IPS-11a (cell line): Measurements from ENCODE around the gene SMC6.

Experiments
- H3K4me3 ChIP-seq: one replicate; pipeline ENCODE4 v1.5.1; 2013; ENCODE audit warnings: low read depth, low read length, control low read depth

Gene SMC6

GRCh38 chr2:17717666-17718065 is 35.9 kb downstream of the SMC6 start:
- H3K4me3 ChIP-seq: no peak overlapping the region

DNA sequence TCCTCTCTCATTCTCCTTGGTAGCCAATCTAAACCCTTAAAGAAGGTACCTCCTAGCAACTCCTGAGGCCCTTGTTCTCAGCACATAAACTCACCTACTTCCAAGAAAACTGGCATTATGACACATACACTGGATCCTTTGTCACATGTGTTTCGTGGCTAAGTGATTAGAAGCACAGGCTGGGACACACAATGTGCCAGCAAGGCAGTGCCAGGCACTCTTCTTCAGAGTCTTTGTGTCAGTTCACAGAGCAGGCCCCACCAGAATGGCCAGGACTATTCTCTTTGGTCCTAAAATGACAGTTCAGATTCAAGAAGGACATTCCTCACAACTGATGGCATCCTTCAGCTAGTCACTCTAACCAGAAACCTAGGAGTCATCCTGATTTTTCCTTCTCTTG is 40.3 kb downstream of the SMC6 start:
- no peak overlapping the region for H3K4me3 ChIP-seq

- H3K4me3 ChIP-seq: no peak overlapping the region
Observed at GRCh38 chr2:17710547-17711248, 42.9 kb downstream of the SMC6 start.

- no peak overlapping the region for H3K4me3 ChIP-seq
Observed at GRCh38 chr2:17709897-17710296, 43.7 kb downstream of the SMC6 start.

DNA sequence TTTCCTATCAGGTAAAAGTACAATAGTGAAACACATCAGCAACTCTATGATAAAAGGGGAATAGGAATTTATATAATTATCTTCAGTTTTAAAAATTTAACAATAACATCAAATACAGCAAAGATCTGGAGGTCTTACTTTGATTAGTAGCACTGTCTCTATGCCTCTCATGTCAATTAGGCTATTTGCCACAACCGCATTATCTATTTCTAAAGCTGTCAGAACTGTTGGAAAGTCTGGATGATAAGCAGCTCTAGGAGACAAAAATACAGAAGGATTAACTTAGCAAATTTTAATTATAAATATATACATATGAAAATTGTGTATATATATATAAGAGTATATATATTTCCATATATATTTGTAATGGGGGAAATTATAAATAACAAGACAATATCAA is 45.1 kb downstream of the SMC6 start:
- H3K4me3 ChIP-seq: no peak overlapping the region

GRCh38 chr2:17706845-17707244 is 46.8 kb downstream of the SMC6 start:
- H3K4me3 ChIP-seq: no peak overlapping the region

DNA sequence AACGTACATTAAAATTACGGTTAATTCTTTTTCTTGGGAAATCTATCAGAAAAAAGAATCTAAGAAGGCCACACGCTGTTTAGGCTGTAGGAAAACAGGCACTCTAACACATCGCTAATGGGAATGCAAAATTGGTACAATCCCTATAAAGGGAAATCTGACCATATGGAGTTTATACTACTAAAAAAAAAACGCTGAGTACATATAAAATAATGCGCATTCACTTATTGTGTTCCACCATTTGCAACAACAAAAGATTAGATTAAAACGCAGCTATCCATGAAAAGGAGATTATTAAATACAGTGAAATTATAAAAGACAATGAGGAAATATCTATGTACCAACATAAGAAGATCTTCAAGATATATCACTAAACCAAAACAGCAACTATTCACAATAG is 62.8 kb downstream of the SMC6 start:
- no peak overlapping the region for H3K4me3 ChIP-seq

DNA sequence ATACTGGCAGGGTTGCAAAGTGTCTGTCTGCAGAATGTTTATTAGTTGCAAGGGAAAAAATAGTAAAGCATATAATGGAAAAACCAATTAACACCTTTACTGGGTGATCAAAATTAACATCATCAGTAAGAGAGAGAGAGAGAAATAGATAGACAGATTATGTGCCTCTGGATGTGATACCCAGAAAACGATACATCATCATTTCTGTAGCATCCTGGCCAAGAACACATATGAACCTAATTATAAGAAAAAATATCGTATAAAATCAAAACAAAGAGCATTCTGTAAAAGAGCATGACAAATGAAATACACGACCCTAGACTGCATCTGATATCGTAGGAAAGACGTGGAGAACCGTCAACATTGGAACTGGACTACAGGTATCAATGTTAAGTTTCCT is 64.6 kb downstream of the SMC6 start:
- no peak overlapping the region for H3K4me3 ChIP-seq

DNA sequence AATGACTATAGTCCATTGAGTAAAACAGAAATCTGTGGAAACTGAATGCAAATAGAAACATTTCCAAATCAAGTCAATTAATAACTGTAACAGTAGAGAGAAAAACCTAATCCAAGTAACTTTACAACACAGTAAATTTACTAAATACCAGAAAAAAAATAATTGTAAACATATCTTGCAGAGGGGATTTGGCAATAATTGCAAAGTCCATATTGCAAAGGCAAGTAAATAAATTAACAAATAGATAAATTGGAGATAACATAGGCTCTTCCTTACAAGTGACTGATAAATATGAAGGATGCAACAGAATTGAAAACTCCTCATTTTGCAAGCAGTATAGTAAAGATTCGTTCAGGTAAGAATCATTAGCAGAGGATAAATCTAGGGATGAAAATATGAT is 65.0 kb downstream of the SMC6 start:
- H3K4me3 ChIP-seq: no peak overlapping the region

DNA sequence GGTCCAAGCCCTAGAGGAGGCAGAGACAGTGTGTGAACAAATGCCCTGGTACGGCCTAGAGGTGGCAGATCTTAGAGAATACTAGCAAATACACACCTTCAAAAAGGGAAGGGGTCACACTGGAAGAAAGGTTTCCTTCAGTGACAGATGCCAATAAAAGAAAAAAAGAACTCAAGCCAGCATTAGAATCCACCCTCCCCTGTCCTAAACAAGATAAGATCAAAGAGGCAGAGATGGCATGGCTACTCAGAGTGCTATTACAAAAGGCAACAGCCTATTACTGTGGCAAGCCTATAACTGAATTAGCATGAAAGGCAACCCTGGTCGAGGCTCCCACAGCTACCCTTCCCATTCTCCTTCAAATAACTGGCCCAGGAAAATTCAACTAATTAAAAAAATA is 69.6 kb downstream of the SMC6 start:
- H3K4me3 ChIP-seq: no peak overlapping the region

DNA sequence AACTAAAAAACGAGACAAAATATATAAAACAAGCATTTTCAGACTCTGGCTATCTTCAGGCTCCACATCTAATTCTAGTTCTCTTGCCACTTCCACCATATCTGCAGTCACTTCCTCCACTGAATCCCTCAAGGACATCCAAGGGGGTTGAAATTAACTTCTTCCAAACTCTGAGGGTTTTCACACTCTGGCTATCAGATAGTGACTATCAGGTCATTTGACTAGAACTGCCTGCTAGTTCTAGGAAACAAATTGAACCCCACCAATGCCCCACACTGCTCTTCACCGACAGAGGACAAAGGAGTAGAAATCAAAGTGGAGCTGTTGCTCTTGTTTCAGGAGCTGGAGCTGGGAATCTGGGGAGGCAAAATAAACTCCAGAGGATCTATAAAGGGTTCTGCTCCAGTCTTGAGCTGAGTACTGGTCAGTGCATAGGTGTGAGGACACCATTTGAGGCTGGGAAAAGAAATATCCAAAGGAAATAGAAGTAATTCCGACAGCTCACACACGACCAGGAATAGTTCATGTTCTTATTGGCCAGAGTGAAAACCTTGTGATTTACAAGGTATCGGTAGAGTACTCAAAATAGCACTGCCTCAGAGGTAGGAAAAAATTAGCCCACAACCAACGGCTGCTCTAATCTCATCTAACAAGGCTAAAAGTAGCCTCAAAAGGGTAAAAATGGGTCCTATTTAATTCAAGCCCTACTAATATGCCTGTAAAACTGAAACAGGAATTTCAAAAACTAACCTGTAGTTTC is 71.3 kb downstream of the SMC6 start:
- H3K4me3 ChIP-seq: no peak overlapping the region

DNA sequence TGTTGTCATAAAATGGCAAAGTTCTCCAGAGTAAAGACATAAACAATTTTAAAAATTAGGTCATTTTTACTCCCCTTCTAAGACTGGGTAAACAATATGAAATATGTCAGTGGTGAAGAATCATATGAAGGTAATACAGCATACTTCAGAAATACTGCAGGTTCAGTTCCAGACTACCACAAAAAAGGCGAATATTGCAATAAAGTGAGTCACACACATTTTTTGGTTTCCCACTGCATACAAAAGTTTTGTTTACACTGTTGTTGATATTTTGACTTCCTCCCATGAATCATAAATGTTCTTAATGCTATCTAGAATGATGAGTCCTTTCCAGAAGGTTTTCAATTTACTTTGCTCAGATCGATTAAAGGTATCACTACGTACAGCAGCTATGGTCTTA is 73.5 kb downstream of the SMC6 start:
- H3K4me3 ChIP-seq: no peak overlapping the region

DNA sequence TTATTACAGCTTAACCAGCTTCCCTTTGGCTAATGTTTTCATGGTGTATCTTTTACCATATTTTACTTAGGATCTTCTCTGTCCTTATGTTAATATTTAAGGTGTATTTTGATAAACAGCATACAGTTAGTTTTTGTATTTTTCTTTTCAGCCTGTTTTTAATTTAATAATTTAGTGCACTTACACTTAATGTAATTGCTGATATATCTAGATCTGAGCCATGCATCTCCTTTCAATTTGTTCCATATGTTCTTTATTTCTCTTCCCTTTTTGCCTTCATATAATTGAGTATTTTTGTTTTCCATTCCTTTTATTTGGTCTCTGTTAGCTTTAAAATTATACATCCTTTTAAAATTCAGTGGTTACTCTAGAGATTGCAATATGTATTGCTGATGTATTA is 78.8 kb downstream of the SMC6 start:
- H3K4me3 ChIP-seq: no peak overlapping the region

DNA sequence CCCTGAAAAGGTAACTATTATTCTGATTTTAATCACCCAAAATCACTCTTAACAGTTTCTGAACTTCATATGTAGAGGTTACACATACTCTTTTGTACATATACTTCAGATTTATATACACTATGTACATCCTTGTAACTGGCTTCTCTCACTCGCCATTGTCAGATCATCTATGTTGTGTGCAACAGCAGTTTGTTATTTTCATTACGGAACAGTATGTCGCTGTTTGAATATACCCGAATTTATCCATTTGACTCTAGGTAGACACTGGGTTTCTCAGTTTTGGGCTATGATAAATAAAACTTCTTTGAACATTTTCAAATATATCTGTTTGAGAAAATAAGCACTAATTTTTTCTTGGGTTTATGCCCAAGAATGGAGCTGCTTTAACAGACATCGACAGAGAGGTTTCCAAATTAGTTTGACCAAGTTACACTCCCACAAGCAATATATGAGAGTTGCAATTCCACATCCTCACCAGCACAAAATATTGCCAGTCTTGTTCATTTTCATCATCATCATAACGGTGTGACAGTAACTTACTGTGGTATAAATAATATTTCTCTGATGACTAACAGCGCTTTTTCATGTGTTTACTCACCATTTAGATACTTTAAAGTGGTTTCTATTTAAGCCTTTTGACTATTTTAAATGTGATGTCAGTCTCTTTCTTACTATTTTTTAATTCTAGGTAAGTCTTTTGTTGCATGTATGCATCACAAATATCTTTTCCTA is 80.9 kb downstream of the SMC6 start:
- no peak overlapping the region for H3K4me3 ChIP-seq

DNA sequence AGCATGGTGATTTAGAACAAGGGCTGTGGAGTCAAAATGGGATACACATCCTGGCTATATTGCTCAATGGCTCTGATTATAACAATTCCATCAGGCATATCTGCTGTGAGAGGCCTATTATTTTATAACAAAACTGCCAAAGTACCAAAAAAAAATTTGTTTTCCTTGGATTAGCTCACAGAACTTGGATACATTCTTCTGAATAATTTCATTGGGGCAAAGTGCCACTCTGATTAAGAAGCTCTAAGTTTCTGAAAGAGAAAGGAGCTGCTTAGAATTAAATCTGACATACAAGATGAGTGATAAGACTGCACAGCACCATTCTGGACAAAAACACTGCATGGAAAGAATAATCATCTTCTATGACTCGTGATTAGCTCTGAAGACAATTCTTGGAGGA is 85.7 kb downstream of the SMC6 start:
- H3K4me3 ChIP-seq: no peak overlapping the region

- no peak overlapping the region for H3K4me3 ChIP-seq
Observed at GRCh38 chr2:17664534-17664933, 89.1 kb downstream of the SMC6 start.

DNA sequence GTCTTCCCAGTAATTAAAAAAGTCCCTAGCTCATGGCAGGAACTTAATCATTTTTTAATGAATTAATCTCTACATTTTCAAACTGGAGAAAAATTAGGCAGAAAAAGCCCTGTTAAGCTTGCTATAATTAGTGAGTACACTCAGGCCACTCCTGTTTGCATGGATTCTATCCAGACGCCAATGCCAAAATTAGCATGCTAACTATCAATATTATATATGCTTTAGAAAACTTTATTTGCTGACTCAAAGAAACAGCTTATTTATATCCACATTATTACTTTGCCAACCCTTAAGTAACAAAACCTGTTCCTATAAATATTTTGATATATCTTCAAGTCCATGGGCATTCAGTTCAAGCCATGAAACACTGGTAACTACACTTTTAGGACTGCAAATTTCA is 90.9 kb downstream of the SMC6 start:
- H3K4me3 ChIP-seq: no peak overlapping the region

DNA sequence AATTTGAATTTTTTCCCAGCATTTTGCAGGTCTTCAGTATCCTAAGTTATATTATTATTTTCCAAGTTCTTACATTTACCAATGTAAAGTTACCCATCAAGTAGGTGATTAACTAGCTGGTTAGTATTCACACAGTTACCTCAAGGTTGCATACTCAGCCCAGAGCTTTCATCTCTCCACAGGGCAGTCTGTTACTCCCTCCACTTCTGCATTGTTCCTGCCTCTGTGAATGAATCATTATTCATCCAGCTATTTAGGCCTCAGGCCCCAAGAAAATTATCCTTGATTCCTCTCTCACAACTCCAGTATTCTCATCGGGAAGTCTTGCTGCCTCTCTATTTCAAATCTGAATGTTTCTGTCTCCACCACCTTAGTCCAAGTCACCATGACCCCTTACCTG is 92.2 kb downstream of the SMC6 start:
- no peak overlapping the region for H3K4me3 ChIP-seq

DNA sequence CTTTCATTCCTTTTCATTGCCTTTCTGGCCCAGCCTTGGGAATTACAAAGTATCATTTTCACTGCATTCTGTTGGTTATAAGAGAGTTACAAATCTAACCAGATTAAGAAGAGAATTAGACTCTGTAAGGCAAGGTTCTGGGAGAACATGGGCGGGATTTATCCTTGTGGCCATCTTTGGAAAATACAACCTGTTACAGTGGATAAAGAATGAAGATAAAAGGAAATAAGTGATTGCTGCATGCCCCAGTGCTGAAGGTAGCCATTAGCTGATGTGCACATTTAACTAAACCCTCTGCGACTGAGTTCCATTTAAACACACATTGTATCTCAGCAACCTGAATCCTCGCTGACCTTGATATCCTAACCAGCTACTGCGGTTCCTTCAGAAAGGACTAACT is 93.4 kb downstream of the SMC6 start:
- no peak overlapping the region for H3K4me3 ChIP-seq

DNA sequence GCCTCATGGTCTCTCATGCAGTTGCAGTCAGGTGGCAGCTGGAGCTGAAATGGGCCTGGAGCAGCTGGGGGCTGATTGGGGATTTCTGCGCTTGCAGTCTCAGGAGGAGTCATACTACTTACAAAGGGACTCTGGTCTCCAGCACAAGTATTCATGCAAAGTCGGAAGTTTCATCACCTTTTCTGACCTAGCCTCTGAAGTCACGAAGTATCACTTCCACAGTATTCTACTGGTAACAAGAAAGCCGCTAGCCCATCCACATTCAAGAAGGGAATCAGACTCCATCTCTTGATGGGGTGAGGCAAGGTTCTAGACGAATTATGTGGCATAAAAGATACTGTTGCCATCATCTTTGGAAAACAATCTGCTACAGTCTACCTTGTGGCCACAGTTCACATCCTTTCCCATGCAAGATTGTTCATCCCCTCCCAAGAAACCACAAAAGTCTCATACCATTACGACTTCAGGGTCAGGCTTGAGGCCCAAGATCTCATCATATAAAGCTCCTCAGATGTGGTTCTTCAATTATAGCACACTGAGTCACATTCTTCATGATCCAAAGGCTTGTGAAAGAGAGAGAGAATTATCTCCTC is 95.3 kb downstream of the SMC6 start:
- H3K4me3 ChIP-seq: no peak overlapping the region

DNA sequence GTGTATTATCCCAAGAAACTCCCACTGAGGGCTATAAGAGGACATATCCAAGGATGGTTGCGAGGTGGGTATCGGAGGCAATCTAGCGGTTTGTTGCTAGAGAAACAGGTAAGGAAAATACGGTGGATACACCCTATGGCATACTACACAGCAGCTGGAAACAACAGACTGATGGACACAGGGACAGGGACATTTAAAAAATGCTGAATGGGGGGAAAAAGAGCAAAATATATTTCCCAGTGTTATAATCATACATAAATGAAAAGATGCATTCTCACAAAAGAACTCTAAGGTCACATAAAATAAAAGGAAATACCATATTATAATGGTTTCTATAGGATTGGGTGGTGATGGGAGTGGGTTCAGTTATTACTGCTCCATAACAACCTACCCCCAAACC is 95.9 kb downstream of the SMC6 start:
- H3K4me3 ChIP-seq: no peak overlapping the region
